LNCAP (cell line): ENCODE results near the gene CASP8.

Source experiments
- CTCF ChIP-seq: fragments of 450-650 bp; IDR thresholded peaks from 2 replicates; pipeline ENCODE4 v1.5.1; 2017; ENCODE audit warnings: mild to moderate bottlenecking

Gene CASP8

DNA sequence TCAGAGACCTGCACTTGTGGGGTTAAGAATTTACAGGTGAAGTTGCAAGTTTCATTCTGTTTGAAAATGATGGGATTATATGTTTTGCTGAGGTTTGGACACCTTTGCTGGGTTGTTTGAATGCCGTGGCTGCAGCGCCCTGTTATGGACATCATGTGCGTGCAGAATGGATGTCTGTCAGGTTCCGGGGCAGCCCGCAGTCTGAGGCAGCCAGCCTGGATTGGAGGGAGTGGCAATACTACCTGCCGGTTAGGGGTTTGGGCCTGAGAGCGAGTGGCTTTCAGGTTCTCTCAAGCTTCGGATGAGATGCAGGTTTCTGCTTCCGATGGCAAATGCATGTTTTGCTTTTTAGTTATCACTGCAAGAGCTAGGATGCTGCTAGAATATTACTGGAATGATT, 1.1 kb downstream of the CASP8 start:
- TF ChIP-seq CTCF = no peak

- no peak for TF ChIP-seq CTCF
Observed at GRCh38 chr2:201261906-201262305, 1.6 kb downstream of the CASP8 start.

DNA sequence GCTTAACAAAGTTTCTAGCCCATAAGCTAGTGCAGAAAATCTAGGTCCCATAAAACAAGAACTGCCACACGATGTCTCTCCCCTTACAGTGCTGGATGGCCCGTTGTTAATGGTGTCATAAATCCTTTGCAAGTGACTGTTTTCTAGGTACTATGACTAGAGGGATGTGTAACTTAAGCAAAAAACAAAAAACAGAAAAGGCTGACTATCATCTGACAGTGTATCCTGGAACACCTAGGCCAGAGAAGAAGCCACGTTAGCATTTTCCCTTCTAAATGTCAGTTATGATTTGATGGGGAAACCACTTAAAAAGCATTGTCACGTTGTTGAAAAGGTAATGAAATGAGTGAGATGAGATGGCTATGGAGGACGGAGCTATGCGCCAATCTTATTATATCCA, 2.4 kb downstream of the CASP8 start:
- TF ChIP-seq CTCF = no peak

DNA sequence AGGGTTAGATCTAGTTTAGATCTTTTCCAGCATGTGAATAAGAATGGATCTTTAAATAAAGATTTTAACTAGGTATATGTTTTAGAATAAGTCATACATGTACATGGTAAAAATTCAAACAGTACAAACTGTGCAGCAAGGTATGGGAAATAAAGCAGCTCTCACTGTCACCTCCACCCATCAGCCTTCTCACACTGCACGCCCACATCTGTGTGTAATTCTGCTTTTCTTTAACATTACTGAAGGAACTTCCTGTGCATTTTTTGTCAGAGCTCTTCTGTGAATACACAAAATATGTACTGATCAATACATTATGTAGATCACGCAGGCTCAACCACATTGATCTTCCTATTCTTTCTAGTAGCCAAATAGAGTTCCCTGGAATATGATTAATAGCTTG, 3.4 kb downstream of the CASP8 start:
- no peak for TF ChIP-seq CTCF

DNA sequence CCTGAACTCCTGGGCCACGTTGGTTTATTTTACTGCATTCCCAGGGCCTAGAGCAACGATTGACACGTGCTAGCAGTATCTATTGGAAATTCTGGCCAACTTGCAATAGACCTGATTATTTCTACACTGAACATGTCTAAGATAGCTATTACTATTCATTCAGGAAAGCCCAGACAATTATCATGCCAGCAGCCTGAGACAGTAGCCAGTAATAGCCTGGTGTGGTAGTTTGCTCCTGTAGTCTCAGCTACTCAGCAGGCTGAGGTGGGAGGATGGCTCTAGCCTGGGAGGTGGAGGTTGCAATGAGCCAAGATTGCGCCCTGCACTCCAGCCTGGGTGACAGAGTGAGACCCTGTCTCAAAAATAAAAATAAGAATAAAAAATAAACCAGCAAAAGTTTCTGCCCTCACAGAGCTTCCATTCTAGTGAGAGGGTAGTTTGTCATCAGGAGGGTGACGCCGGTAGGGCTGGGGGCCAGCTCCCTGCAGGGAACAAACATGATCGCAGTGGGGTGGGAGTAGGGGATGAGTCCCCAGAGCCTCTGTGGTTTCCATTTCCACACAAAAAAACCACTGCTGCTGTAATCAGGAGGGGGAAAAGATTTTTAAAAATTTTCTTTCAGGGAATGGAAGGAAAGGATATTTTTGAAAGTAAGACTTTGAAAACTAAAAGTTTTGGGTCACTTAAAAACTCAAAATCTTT, 4.3 kb downstream of the CASP8 start:
- TF ChIP-seq CTCF = no peak

DNA sequence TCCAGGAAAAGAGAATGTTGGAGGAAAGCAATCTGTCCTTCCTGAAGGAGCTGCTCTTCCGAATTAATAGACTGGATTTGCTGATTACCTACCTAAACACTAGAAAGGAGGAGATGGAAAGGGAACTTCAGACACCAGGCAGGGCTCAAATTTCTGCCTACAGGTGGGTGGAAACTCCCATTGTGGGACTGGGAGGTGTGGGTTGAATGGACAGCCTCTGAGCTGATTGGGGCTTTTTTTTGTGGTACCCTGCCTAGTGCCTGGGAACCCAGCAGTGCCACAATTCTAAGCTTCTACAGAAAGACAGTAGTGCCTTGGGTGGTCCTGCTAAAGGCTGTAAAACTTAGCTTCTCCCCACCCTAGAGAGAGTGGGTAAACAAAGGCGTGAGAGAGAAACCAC, 6.3 kb downstream of the CASP8 start:
- no peak for TF ChIP-seq CTCF

GRCh38 chr2:201267278-201268030, 7.1 kb downstream of the CASP8 start:
- no peak for TF ChIP-seq CTCF
